ENCODE results near the gene MYH14.
"Not testable (repeated sequence)": the region's sequence is repeated elsewhere in the genome, so short reads cannot be mapped to it uniquely, and the experiment has no call there.

MYH14 gene

DNA sequence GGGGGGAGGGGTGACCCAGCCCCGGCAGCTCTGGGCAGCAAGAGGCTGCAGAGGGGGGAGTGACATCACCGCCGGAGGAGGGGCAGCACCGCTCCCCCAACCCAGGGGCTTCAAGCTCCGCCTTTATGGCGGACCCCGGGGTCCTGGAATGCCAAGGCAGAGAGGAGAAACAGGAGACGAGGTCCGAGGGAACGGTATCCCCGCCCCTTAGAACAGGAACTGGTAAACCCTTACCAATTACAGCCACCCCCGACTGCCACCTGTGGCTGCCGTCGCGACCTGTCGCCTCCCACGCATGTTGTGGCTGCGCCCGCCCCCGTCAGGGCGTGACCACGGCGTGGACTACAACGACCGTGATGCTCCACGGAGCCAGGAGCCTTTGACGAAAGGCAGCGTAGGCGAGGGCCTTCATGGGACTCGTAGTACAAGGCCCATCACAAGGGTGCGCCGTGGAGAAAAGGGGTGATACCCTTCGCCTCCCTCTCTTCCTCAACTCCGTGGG lies 129.9 kb downstream of the MYH14 start:
- peak; percentile 76 for DNase-seq (ENCODE audit: low read depth)

DNA sequence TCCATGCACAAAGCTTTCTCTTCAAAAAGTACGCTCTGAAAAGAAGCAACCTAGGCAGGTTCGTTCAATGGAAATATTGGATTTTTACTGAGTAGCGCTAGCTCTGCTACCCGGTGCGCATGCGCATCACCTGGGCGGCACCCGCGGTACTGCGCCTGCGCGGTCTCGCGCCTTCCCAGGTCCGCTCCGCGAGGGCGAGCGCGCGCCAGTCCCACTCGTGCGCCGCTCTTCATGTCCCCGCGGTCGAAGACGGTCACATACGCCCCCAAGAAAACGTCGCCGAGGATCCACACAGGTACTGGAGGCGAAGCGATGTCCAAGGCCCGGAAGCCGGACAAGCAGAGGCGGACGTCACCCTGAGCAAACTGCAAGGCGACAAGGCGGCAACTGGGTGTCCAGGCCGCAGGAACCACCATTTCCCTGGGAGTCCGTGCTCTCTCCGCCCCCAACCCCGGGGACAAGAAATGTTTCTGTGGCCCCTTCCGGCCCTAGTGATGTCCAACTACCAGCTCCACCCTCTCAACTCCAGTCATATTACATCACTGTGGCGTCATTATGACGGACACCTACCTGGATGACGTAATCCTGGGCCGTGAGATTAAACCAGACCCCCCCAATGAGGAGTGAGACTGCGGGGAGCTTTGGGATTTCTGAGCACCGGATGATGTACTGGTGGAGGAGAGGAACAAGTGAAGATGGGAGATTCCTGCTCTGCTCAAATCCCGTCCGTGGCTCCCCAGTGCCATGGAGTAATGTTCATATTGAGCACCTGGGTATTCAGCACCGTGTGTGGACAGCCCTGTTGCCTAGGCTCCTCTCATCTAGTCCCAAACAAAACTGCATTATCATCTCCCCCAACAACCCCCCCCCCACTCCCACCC lies 130.6 kb downstream of the MYH14 start:
- peak; percentile 68 for DNase-seq (ENCODE audit: low read depth)

DNA sequence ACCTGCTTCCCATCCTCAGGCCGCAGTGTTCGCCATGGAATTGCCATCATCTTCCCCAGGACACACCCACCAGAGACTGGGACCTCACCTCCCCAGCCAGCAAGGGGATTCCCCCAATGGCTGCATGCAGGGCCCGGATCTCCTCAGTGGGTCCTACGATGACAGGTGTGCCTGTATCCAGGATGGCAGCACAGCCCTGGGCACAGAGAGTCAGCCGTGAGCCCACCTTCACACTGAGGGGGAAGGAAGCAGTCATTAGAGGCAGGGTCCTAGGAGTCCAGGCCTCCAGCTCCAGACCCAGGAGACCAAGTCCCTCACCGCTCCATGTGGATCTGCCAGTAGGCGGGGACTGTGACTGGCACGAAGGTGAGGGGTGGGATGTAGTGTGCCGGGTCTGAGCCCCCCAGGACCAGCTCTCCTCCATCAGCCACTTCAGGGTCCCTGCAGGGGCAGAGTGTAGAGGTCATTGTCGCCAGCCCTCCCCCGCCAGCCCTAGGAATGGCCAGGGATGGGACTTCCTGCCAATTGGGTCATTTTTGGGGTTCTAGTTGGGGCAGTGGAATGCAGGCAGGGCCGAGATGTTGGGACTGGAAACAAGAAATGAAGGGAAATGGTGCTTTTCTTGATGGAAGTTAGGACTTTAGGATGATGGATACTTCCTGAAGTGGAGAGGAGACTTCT lies 131.5 kb downstream of the MYH14 start:
- no peak for DNase-seq (ENCODE audit: low read depth)

DNA sequence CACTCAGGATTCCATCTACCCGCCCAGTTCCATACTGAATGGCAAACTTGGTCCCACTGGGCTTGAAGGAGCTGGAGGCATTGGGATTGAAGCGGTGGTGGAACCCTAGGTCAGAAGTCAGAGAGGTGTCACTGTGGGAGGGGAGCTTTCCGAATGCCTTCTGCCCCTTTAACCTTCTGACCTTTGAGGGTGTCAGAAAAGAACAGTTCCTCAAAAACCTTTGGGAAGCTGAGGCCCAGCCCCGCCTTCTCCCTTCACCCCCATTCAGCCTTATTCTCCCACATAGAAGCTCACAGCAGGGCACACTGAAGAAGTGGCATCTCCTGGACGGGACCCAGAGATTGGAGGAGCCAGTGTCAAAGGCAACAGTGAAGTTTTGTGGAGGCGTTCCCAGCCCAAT lies 133.6 kb downstream of the MYH14 start:
- DNase-seq (ENCODE audit: low read depth): not testable (repeated sequence)

DNA sequence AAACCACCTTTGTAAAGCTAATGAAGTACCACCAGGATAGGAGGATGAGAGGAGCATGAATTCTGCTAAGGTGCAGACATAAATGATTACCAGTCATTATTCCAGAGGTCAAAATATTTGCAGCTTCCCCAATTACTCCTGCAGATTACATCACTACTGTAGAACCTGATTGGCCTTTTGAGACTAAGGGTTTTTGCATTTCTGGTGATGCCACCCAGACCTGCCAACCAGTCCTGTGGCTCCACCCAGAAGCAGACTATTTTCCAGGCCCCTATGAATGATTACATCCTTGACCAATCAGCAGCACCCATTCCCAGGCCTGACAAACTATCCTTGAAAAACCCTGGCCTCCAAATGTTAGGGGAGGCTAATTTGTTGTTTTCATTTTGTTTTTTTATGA lies 136.9 kb downstream of the MYH14 start:
- DNase-seq (ENCODE audit: low read depth): no peak

DNA sequence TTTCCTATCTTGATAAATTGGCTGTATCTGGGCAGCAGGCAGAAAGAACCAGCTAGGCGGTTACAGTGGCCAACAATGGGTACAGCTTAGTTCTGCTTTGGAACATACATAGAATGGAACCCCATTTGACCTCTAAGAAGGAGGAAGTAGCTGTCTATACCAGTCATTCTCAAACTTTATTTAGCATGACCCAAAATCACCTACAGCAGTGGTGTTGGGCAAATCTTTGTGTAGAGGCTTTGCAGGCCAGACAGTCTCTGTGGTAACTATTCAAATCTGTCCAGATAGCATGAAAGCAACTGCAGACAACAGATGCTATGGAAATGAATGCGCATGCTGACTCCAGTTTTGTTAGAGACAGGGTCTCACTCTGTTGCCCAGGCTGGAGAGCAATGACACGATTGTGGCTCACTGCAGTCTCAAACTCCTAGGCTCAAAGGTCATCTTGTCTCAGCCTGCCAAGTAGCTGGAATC lies 137.7 kb downstream of the MYH14 start:
- no peak for DNase-seq (ENCODE audit: low read depth)

DNA sequence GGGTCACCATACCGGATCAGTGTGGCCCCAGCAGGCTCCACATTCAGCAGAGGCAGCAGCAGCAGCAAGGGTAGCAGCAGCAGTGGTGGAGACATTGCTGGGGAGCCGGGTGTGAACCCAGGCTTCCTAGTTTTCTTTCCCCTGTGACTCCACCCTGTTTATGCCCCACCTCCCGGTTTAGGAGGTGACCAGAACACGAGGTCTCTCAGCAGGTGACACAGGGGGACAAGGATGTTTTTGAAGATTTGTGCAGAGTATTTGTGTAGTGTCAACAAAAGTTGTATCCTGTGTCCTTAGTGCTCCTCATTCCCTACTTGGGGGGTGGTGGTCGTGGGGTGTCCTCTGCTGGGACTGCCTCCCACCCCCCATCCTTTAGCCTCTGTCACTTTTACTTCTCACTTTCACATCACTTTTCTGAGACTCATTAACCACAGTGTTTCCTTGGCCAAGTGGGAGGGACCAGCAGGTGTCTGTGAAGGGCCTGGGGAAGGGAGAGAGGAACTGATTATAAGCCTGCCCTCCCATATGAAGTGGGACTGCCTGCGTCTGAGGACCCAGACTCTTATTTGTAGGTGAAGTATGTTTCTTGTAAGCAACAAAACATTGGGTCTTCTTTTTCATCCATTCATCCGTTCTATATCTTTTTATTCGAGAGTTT lies 141.4 kb downstream of the MYH14 start:
- no peak for DNase-seq (ENCODE audit: low read depth)

DNA sequence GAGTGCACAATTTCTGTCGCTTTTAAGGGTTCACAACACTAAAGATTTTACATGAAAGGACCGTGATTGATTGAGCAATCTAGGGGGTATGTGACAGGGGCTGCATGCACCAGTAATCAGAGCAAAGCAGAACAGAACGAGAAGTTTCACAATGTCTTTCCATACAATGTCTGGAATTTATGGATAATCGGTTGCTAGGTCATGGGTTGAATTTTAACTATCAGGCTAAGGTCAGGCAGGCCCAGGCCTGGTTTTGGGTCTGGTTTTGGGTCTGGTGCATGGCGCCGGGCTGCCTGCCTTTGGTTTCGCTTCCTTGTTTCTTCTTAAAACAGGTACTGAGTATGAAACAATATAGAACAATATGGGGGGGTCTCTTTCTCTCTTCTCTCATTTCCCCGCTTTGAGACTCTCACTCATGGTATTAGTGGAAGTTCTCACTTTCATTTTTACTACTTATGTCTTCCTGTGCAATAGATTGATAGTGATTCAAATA lies 143.7 kb downstream of the MYH14 start:
- not testable (repeated sequence) for DNase-seq (ENCODE audit: low read depth)

DNA sequence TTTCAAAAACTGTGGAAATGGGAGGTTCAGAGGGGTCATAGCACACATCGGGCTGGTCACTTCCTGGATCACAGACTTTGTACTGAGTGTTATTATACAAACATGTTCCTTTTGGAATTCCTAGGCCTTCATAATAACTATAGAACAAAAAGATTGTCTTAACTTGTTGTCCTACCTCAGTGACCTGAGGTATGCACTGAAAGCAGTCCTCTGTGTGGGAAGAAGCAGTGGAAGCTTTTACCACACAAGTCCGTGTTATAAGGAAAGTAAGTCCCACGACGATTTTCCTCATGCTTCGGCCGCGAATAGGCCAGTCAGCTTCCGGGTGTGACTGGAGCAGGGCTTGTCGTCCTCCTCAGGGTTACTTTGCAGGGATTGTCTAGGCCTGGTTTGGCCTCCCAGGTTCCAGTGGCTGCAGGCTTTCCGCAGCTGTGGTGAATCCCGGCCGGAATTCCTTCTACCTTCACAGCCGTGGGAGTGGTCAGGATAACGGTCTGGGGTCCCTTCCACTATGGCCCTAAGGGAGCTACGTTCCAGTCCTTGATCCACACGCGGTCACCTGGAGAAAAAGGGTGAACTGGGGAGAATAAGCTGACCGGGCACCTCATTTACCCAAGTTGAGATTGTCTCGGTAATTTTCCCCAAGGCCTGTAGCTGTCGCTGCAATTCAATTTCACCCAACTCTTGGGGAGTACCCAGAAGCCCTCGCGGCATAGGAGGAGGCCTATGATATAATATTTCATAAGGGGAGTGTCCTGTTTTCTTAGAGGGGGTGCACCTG lies 146.0 kb downstream of the MYH14 start:
- DNase-seq (ENCODE audit: low read depth): no peak

DNA sequence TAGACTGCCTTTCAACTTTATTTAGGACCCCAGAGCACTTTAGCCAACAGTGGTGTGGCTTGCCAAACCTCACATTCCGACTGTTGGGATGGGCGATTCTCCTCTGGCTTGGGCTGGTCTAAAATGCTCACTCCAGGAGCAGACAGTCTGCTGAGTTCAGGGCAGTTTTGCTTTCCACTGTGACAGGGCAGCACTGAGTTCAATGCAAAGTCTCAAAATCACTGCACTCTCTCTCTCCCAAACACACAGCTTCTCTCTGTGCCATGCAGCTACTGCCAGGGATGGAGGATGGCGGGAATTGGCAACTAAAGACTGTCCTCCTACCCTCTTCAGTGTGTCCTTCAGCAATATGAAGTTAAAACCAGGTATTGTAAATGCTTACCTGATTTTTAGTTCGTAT lies 148.8 kb downstream of the MYH14 start:
- DNase-seq (ENCODE audit: low read depth): no peak

DNA sequence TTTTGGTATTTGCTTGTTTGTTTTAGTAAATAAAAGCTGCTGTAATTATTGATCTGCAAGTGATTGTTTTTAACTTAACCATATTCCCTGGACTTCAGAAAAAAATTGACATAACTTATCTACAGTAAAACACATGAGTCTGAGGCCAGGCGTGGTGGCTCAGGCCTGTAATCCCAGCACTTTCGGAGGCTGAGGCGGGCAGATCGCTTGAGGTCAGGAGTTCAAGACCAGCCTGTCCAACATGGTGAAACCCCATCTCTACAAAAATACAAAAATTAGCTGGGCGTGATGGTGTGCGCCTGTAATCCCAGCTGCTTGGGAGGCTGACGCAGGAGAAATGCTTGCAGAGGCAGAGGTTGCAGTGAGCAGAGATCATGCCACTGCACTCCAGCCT lies 150.1 kb downstream of the MYH14 start:
- not testable (repeated sequence) for DNase-seq (ENCODE audit: low read depth)

DNA sequence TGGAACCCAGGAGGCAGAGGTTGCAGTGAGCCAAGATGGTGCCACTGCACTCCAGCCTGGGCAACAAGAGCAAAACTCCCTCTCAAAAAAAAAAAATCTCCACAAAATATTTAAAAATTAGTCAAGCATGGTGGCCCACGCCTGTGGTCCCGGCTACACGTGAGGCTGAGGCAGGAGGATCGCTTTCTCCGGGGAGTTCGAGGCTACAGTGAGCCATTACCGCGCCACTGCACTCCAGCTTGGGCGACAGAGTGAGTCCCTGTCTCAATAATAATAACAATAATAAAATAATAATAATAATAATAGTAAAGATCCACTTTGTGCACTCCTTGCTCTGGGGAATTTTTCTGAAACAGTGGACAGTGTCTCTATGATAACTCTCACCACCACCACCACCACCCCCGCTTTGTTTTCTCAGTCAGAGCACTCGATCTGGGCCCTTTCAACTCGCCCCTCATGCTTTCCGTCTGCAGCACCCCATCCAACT lies 153.3 kb downstream of the MYH14 start:
- no peak for DNase-seq (ENCODE audit: low read depth)

DNA sequence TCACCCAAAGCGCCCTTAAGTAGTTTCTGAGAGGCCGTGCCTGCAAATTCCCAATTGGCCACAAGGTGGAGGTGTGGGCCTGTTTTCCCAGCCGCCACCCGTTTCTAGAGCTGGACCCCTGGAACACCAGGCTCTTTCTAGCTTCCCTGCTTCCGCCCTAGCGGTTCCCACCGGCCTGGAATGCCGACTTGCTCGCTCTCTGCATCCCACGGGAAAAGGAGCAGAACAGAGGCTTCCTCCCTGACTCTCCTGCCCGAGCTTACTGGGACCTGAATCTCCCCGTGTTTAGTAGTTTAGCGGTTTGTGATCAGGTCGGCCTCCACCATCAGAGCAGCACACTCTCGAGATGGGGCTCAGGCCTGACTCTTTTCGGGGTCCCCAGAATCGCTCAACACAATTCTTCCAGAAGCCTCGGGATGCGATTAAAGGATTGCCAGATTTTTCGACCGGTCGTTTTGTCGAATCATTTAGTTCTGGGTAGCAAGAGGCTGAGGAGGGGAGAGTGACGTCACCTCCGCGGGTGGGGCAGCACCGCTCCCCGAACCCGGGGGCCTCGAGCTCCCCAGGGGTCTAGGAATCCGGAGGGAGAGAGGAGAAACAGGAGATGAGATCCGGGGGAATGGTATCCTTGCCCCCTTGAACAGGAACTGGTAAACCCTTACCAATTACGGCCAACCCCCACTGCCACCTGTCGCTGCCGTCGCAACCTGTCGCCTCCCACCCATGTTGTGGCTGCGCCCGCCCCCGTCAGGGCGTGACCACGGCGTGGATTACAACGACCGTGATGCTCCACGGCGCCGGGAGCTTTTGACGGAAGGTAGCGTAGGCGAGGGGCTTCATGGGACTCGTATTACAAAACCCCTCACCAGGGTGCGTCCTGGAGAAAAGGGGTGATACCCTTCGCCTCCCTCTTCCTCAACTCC lies 154.0 kb downstream of the MYH14 start:
- DNase-seq (ENCODE audit: low read depth): peak; percentile 83

DNA sequence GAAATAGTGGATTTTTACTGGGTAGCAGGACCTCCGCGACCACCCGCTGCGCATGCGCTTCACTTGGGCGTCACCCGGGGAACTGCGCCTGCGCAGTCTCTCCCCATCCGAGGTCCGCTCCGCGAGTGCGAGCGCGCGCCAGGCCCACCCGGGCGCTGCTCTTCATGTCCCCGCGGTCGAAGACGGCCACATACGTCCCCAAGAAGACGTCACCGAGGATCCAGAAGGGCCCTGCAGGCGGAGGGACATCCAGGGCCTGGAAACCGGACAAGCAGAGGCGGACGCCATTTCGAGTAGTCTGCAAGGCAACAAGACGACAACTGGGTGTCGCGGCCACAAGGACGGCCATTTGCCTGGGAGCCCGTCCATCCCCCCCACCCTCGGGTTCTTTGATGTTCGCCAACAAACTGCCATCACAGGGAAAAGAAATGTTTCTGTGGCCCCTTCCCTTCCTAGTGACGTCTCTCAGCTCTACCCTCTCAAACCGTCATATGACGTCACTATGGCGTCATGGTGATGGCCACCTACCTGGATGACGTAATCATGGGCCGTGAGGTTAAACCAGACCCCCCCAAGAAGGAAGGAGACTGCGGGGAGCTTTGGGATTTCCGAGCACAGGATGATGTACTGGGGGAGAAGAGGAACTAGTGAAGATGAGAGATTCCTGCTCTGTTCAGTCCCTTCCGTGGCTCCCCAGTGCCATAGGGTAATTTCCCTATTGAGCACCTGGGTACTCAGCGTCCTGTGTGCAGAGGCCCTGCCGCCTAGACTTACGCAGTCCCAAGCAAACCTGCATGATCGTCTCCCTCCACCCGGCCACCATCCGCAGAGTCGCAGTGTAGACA lies 155.3 kb downstream of the MYH14 start:
- peak; percentile 56 for DNase-seq (ENCODE audit: low read depth)

DNA sequence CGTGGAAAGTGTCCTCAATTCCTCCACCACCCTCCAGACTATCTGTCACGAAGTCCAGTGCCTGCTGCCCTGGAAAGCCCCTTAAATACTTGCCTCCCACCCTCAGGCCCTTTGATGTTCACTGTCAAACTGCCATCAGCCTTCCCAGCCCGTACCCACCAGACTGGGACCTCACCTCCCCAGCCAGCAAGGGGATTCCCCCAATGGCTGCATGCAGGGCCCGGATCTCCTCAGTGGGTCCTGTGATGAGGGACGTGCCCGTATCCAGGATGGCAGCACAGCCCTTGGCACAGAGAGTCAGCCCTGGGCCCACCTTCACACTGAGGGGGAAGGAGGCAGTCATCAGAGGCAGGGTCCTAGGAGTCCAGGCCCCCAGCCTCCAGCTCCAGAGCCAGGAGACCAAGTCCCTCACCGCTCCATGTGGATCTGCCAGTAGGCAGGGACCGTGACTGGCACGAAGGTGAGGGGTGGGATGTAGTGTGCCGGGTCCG lies 156.0 kb downstream of the MYH14 start:
- DNase-seq (ENCODE audit: low read depth): no peak
